HEK293 (cell line): ENCODE data around the gene NKAPL.
A peak's percentile ranks its signal among the peaks of the same experiment; 100 is the strongest.

Experiments used
- CTCF ChIA-PET: fragments of 350-600 bp; formaldehyde crosslinking; extraction: SDS; loops from one replicate; lab custom pipeline; 2021; ENCODE audit warnings: antibody characterized with exemption; lab: Yijun Ruan, JAX
- POLR2A ChIA-PET: fragments of 300-600 bp; formaldehyde crosslinking; extraction: SDS; loops from one replicate; lab custom pipeline; 2020; ENCODE audit warnings: antibody characterized with exemption, inconsistent platforms; lab: Yijun Ruan, JAX
- H3K27ac ChIP-seq: fragments of 200-500 bp; sonication (Bioruptor generic); 2 replicates; pipeline ENCODE4 v1.5.1; 2014; ENCODE audit warnings: low read depth, low read length, control low read depth, inconsistent platforms; ENCODE audit errors: extremely low read depth
- H3K36me3 ChIP-seq, 2 experiments: fragments of 200-500 bp in 1 of 2; sonication (Bioruptor generic) in 1 of 2; 1 replicate in 1 of 2; 2 replicates in 1 of 2; pipeline ENCODE4 v1.5.1; 2014 to 2017; ENCODE audit warnings: inconsistent platforms in 2 of 2, low read length in 2 of 2; ENCODE audit not compliant: control insufficient read depth in 2 of 2, insufficient read depth in 1 of 2
- H3K4me1 ChIP-seq: fragments of 200-500 bp; sonication (Bioruptor generic); 2 replicates; pipeline ENCODE4 v1.5.1; 2014; ENCODE audit warnings: mild to moderate bottlenecking, low read length, inconsistent platforms; ENCODE audit not compliant: control insufficient read depth, insufficient read depth
- H3K4me3 ChIP-seq: 2 replicates; pipeline ENCODE4 v1.5.1; 2011; ENCODE audit warnings: low read depth, mild to moderate bottlenecking, control low read depth, low read length, moderate library complexity
- H3K9me3 ChIP-seq: fragments of 200-500 bp; sonication (Bioruptor generic); 2 replicates; pipeline ENCODE4 v1.5.1; 2014; ENCODE audit warnings: low read depth, low read length, inconsistent platforms; ENCODE audit not compliant: control insufficient read depth, insufficient read depth
- BCL11A ChIP-seq: fragments of 450-650 bp; formaldehyde crosslinking; IDR thresholded peaks from 2 replicates; pipeline ENCODE4 v1.5.1; 2016; ENCODE audit warnings: low read depth, missing biosample characterization, missing genetic modification characterization
- INSM2 ChIP-seq: fragments of 450-650 bp; formaldehyde crosslinking; IDR thresholded peaks from 2 replicates; pipeline ENCODE4 v1.5.1; 2016; ENCODE audit warnings: missing biosample characterization, missing genetic modification characterization
- KLF17 ChIP-seq: fragments of 450-650 bp; formaldehyde crosslinking; IDR thresholded peaks from 2 replicates; pipeline ENCODE4 v1.5.1; 2016; ENCODE audit warnings: missing biosample characterization, missing genetic modification characterization
- PRDM10 ChIP-seq: fragments of 450-650 bp; formaldehyde crosslinking; IDR thresholded peaks from 2 replicates; pipeline ENCODE4 v1.5.1; 2016; ENCODE audit warnings: missing biosample characterization, missing genetic modification characterization
- ZBTB44 ChIP-seq: fragments of 450-650 bp; IDR thresholded peaks from 2 replicates; pipeline ENCODE4 v1.5.1; 2018; ENCODE audit warnings: missing biosample characterization, mild to moderate bottlenecking, missing genetic modification characterization
- ZNF146 ChIP-seq: fragments of 450-650 bp; formaldehyde crosslinking; IDR thresholded peaks from 2 replicates; pipeline ENCODE4 v1.5.1; 2016; ENCODE audit warnings: missing biosample characterization, missing genetic modification characterization
- ZNF184 ChIP-seq: fragments of 450-650 bp; IDR thresholded peaks from 2 replicates; pipeline ENCODE4 v1.5.1; 2018; ENCODE audit warnings: missing biosample characterization, mild to moderate bottlenecking, missing genetic modification characterization
- ZNF211 ChIP-seq: fragments of 450-650 bp; formaldehyde crosslinking; IDR thresholded peaks from 2 replicates; pipeline ENCODE4 v1.5.1; 2016; ENCODE audit warnings: low read depth, missing biosample characterization, missing genetic modification characterization
- ZNF221 ChIP-seq: fragments of 450-650 bp; formaldehyde crosslinking; IDR thresholded peaks from 2 replicates; pipeline ENCODE4 v1.5.1; 2017; ENCODE audit warnings: missing biosample characterization, missing genetic modification characterization, borderline replicate concordance
- ZNF223 ChIP-seq: fragments of 450-650 bp; formaldehyde crosslinking; IDR thresholded peaks from 2 replicates; pipeline ENCODE4 v1.5.1; 2016; ENCODE audit warnings: missing biosample characterization, missing genetic modification characterization
- ZNF48 ChIP-seq: fragments of 450-650 bp; formaldehyde crosslinking; IDR thresholded peaks from 2 replicates; pipeline ENCODE4 v1.5.1; 2016; ENCODE audit warnings: missing biosample characterization, missing genetic modification characterization
- ZNF530 ChIP-seq: fragments of 450-650 bp; formaldehyde crosslinking; IDR thresholded peaks from 2 replicates; pipeline ENCODE4 v1.5.1; 2016; ENCODE audit warnings: low read depth, missing biosample characterization, missing genetic modification characterization
- ZNF670 ChIP-seq: fragments of 450-650 bp; formaldehyde crosslinking; IDR thresholded peaks from 2 replicates; pipeline ENCODE4 v1.5.1; 2016; ENCODE audit warnings: missing biosample characterization, missing genetic modification characterization, low read depth
- ZNF776 ChIP-seq: fragments of 450-650 bp; formaldehyde crosslinking; IDR thresholded peaks from 2 replicates; pipeline ENCODE4 v1.5.0; 2017; ENCODE audit warnings: missing biosample characterization, missing genetic modification characterization, borderline replicate concordance
- ZSCAN23 ChIP-seq: fragments of 450-650 bp; formaldehyde crosslinking; IDR thresholded peaks from 2 replicates; pipeline ENCODE4 v1.5.1; 2016; ENCODE audit warnings: missing biosample characterization, missing genetic modification characterization
- ZSCAN30 ChIP-seq: fragments of 450-650 bp; IDR thresholded peaks from 2 replicates; pipeline ENCODE4 v1.5.1; 2018; ENCODE audit warnings: missing biosample characterization, mild to moderate bottlenecking, missing genetic modification characterization, moderate library complexity

NKAPL gene

GRCh38 chr6:28254121-28254519 lies 5.0 kb upstream of the NKAPL start:
- TF ChIP-seq ZSCAN30 (tag by site-specific recombination) (no peak), KLF17 (tag by site-specific recombination) (no peak), INSM2 (tag by site-specific recombination) (no peak), ZBTB44 (no peak), ZNF221 (no peak), ZNF530 (tag by site-specific recombination) (no peak), BCL11A (tag by site-specific recombination) (no peak), ZSCAN23 (tag by site-specific recombination) (no peak), ZNF776 (tag by site-specific recombination) (no peak), ZNF223 (tag by site-specific recombination) (no peak), ZNF184 (tag by site-specific recombination) (no peak), ZNF211 (tag by site-specific recombination) (no peak), PRDM10 (tag by site-specific recombination) (no peak), ZNF670 (tag by site-specific recombination) (no peak)
- H3K9me3 ChIP-seq: no peaks in the 10 kb centered on the region
- no peak overlapping the region for H3K27ac ChIP-seq
- no peak overlapping the region for H3K4me3 ChIP-seq
- H3K36me3 ChIP-seq: peaks cover 0 to 3% of the 10 kb centered on the region in 2 experiments; a peak in 1 of 3 replicates
- ChIA-PET POLR2A (interaction anchor here (0.9 to 3.8 kb wide), 3 partner anchors 12 to 81 kb away, joined by 3 to 62 read pairs (median 3); partner anchors contain the start of genes ZSCAN26 and ZSCAN31), CTCF (interaction anchor here (2.4 kb wide), 1 partner anchor 102 kb away, joined by 13 read pairs; no protein-coding TSS in a partner anchor)
- H3K4me1 ChIP-seq: peaks cover 5% of the 10 kb centered on the region; the same call in 1 of the 2 replicates

- ChIA-PET POLR2A (no interaction called here), CTCF (interaction anchor here (0.7 to 1.1 kb wide), 3 partner anchors 24 to 362 kb away, joined by 3 to 4 read pairs (median 3); no protein-coding TSS in a partner anchor)
- no peaks in the 10 kb centered on the region for H3K9me3 ChIP-seq
- TF ChIP-seq ZNF146 (tag by site-specific recombination): peak; percentile 49; the same call in 1 of the 2 replicates
- TF ChIP-seq ZNF48 (tag by site-specific recombination): no peak
- H3K27ac ChIP-seq: no peak overlapping the region
- H3K4me3 ChIP-seq: no peak overlapping the region
- no peaks in the 10 kb centered on the region for H3K36me3 ChIP-seq
- H3K4me1 ChIP-seq: no peaks in the 10 kb centered on the region
These were observed 2.1 kb upstream of the NKAPL start for GRCh38 chr6:28257042-28257441.
